Choroid plexus epithelial cell (primary cell): ENCODE measurements around the gene SMIM14.

Experiments used
- DNase-seq: peaks from one replicate; pipeline ENCODE4 v3.0.0-alpha.2; 2010; ENCODE audit warnings: low read depth
- H3K4me3 ChIP-seq: 2 replicates; pipeline ENCODE4 v1.5.1; 2011; ENCODE audit warnings: low read depth, mild to moderate bottlenecking, control low read depth, low read length, moderate library complexity
- CTCF ChIP-seq: conservative IDR thresholded peaks from 2 replicates; pipeline ENCODE4 v1.5.1; 2011; ENCODE audit warnings: low read depth, mild to moderate bottlenecking, control low read depth, inconsistent platforms, low read length, moderate library complexity

SMIM14 gene

GRCh38 chr4:39596971-39597370, 41.7 kb downstream of the SMIM14 start:
- H3K4me3 ChIP-seq = no peak overlapping the region
- DNase-seq = no peak
- TF ChIP-seq CTCF = no peak

- TF ChIP-seq CTCF = no peak
- H3K4me3 ChIP-seq = no peak overlapping the region
- peak; percentile 27 for DNase-seq
These were observed 47.4 kb downstream of the SMIM14 start for GRCh38 chr4:39591290-39591689.

GRCh38 chr4:39587881-39588280, 50.8 kb downstream of the SMIM14 start:
- H3K4me3 ChIP-seq = no peak overlapping the region
- peak; percentile 91 for DNase-seq

GRCh38 chr4:39574946-39575345, 63.7 kb downstream of the SMIM14 start:
- DNase-seq = peak; percentile 13
- TF ChIP-seq CTCF = no peak
- H3K4me3 ChIP-seq = no peak overlapping the region

More at GRCh38 chr4:39587881-39588280, 50.8 kb downstream of the SMIM14 start:
- no peak for TF ChIP-seq CTCF

- DNase-seq = no peak
- no peak for TF ChIP-seq CTCF
- no peak overlapping the region for H3K4me3 ChIP-seq
These were observed 67.2 kb downstream of the SMIM14 start for GRCh38 chr4:39571504-39571903.

GRCh38 chr4:39571054-39571453, 67.6 kb downstream of the SMIM14 start:
- TF ChIP-seq CTCF = no peak
- H3K4me3 ChIP-seq = no peak overlapping the region
- DNase-seq = peak; percentile 11

GRCh38 chr4:39569209-39569608, 69.5 kb downstream of the SMIM14 start:
- no peak for DNase-seq
- H3K4me3 ChIP-seq = no peak overlapping the region
- no peak for TF ChIP-seq CTCF
